ENCODE measurements around the gene CD101. TPM values are rescaled to one million over a fixed set of nuclear protein-coding genes. Genes with fewer than 3 reads are reported as not detected.
"Not testable (repeated sequence)": the region's sequence is repeated elsewhere in the genome, so short reads cannot be mapped to it uniquely, and the experiment has no call there.

CD101 gene
- total RNA-seq, 1 donor from 2014 or later: 0.10 TPM

GRCh38 chr1:116972674-116973030, 28.9 kb upstream of the CD101 start:
- Mint-ChIP-seq H3K27ac (ENCODE audit: unreplicated experiment) (no peak overlapping the region), H3K4me3 (ENCODE audit: unreplicated experiment) (no peak overlapping the region), H3K9me3 (ENCODE audit: unreplicated experiment) (peaks cover 6% of the 10 kb centered on the region), H3K4me1 (ENCODE audit: unreplicated experiment) (peaks cover 27% of the 10 kb centered on the region), H3K27me3 (ENCODE audit: unreplicated experiment) (no peaks in the 10 kb centered on the region), H3K36me3 (ENCODE audit: low read depth, unreplicated experiment) (peaks cover 31% of the 10 kb centered on the region)
- no peak for TF ChIP-seq CTCF (IDR thresholded peaks at IDR 0.05; ENCODE audit: unreplicated experiment)
- DNase-seq (ENCODE audit: low spot score): no peak

GRCh38 chr1:116980309-116980708, 21.3 kb upstream of the CD101 start:
- not testable (repeated sequence) for H3K27me3 Mint-ChIP-seq (ENCODE audit: unreplicated experiment); DNase-seq (ENCODE audit: low spot score); H3K9me3 Mint-ChIP-seq (ENCODE audit: unreplicated experiment); H3K27ac Mint-ChIP-seq (ENCODE audit: unreplicated experiment); H3K4me3 Mint-ChIP-seq (ENCODE audit: unreplicated experiment); H3K4me1 Mint-ChIP-seq (ENCODE audit: unreplicated experiment)
- H3K36me3 Mint-ChIP-seq (ENCODE audit: low read depth, unreplicated experiment): peaks cover 11% of the 10 kb centered on the region

GRCh38 chr1:116981521-116982037, 20.0 kb upstream of the CD101 start:
- Mint-ChIP-seq H3K4me3 (ENCODE audit: unreplicated experiment) (no peak overlapping the region), H3K27me3 (ENCODE audit: unreplicated experiment) (peaks cover 2% of the 10 kb centered on the region), H3K36me3 (ENCODE audit: low read depth, unreplicated experiment) (peaks cover under 1% of the 10 kb centered on the region), H3K4me1 (ENCODE audit: unreplicated experiment) (no peaks in the 10 kb centered on the region), H3K27ac (ENCODE audit: unreplicated experiment) (no peak overlapping the region), H3K9me3 (ENCODE audit: unreplicated experiment) (no peaks in the 10 kb centered on the region)
- no peak for TF ChIP-seq CTCF (IDR thresholded peaks at IDR 0.05; ENCODE audit: unreplicated experiment)
- no peak for DNase-seq (ENCODE audit: low spot score)

GRCh38 chr1:116982319-116983004, 19.1 kb upstream of the CD101 start:
- Mint-ChIP-seq H3K27ac (ENCODE audit: unreplicated experiment) (no peak overlapping the region), H3K4me1 (ENCODE audit: unreplicated experiment) (no peaks in the 10 kb centered on the region), H3K9me3 (ENCODE audit: unreplicated experiment) (no peaks in the 10 kb centered on the region)

GRCh38 chr1:116983112-116983511, 18.4 kb upstream of the CD101 start:
- Mint-ChIP-seq H3K27me3 (ENCODE audit: unreplicated experiment) (peaks cover 3% of the 10 kb centered on the region), H3K4me1 (ENCODE audit: unreplicated experiment) (no peaks in the 10 kb centered on the region), H3K4me3 (ENCODE audit: unreplicated experiment) (no peak overlapping the region), H3K9me3 (ENCODE audit: unreplicated experiment) (no peaks in the 10 kb centered on the region), H3K27ac (ENCODE audit: unreplicated experiment) (no peak overlapping the region), H3K36me3 (ENCODE audit: low read depth, unreplicated experiment) (peaks cover 4% of the 10 kb centered on the region)
- TF ChIP-seq CTCF (IDR thresholded peaks at IDR 0.05; ENCODE audit: unreplicated experiment): no peak
- no peak for DNase-seq (ENCODE audit: low spot score)

More at GRCh38 chr1:116982319-116983004, 19.1 kb upstream of the CD101 start:
- no peak for DNase-seq (ENCODE audit: low spot score)
- TF ChIP-seq CTCF (IDR thresholded peaks at IDR 0.05; ENCODE audit: unreplicated experiment): no peak
- Mint-ChIP-seq H3K36me3 (ENCODE audit: low read depth, unreplicated experiment) (peaks cover 4% of the 10 kb centered on the region), H3K4me3 (ENCODE audit: unreplicated experiment) (no peak overlapping the region), H3K27me3 (ENCODE audit: unreplicated experiment) (peaks cover 3% of the 10 kb centered on the region)

Data from endothelial cell (in vitro differentiated cells).